SK-N-SH (cell line): ENCODE results near the gene SYNJ1. TPM values are rescaled to one million over a fixed set of nuclear protein-coding genes. Genes with fewer than 3 reads are reported as not detected.
A peak's percentile ranks its signal among the peaks of the same experiment; 100 is the strongest.

Experiments
- CTCF ChIA-PET: fragments of 300-600, 350-600 bp; formaldehyde crosslinking; extraction: SDS; loops from one replicate; lab custom pipeline; 2021; lab: Yijun Ruan, JAX
- POLR2A ChIA-PET: fragments of 350-600 bp; sonication (Branson Sonifier 250); formaldehyde crosslinking; extraction: SDS; loops from one replicate; lab custom pipeline; 2020; ENCODE audit warnings: antibody characterized with exemption, inconsistent platforms; lab: Yijun Ruan, JAX
- DNase-seq: peaks from one replicate; pipeline ENCODE4 v3.0.0; 2012
- H2AFZ ChIP-seq: fragments of 200-600 bp; sonication (generic); 2 replicates; pipeline ENCODE4 v1.8.1; 2016; ENCODE audit warnings: antibody characterized with exemption, mild to moderate bottlenecking, low read depth
- H3F3A ChIP-seq: fragments of 200-600 bp; sonication (generic); replicated peaks from 2 replicates; pipeline ENCODE3; 2016; ENCODE audit warnings: antibody characterized with exemption, mild to moderate bottlenecking; ENCODE audit not compliant: insufficient read depth
- H3K27ac ChIP-seq, 2 experiments: fragments of 200-500 bp in 1 of 2; fragments of 200-600 bp in 1 of 2; sonication (Bioruptor generic) in 1 of 2; sonication (generic), shearing (Covaris generic) in 1 of 2; 2 replicates each; pipeline versions ENCODE4 v1.5.1 to v1.6.1; 2014 to 2016; ENCODE audit warnings: low read depth in 2 of 2, inconsistent platforms in 1 of 2, low read length in 1 of 2, mild to moderate bottlenecking in 1 of 2, mixed read lengths in 1 of 2
- H3K27me3 ChIP-seq: fragments of 200-600 bp; sonication (generic), shearing (Covaris generic); 2 replicates; pipeline ENCODE4 v1.6.1; 2016; ENCODE audit warnings: mixed run types; ENCODE audit not compliant: insufficient read depth
- H3K36me3 ChIP-seq, 2 experiments: fragments of 200-500 bp in 1 of 2; fragments of 200-600 bp in 1 of 2; sonication (Bioruptor generic) in 1 of 2; sonication (generic) in 1 of 2; replicated peaks in 1 of 2; 2 replicates each; pipeline versions ENCODE3 to v1.5.1; 2014 to 2016; ENCODE audit warnings: low read length in 1 of 2, mild to moderate bottlenecking in 1 of 2; ENCODE audit not compliant: insufficient read depth in 2 of 2, control insufficient read depth in 1 of 2
- H3K4me1 ChIP-seq, 2 experiments: fragments of 200-500 bp in 1 of 2; fragments of 200-600 bp in 1 of 2; sonication (Bioruptor generic) in 1 of 2; sonication (generic), shearing (Covaris generic) in 1 of 2; 2 replicates each; pipeline versions ENCODE4 v1.5.1 to v1.6.1; 2014 to 2016; ENCODE audit warnings: low read depth in 1 of 2, low read length in 1 of 2, mixed run types in 1 of 2; ENCODE audit not compliant: insufficient read depth in 2 of 2, control insufficient read depth in 1 of 2
- H3K4me2 ChIP-seq: fragments of 200-600 bp; sonication (generic), shearing (Covaris generic); 2 replicates; pipeline ENCODE4 v1.6.1; 2017; ENCODE audit warnings: mixed run types
- H3K4me3 ChIP-seq, 2 experiments: fragments of 200-500 bp in 1 of 2; fragments of 200-600 bp in 1 of 2; sonication (Bioruptor generic) in 1 of 2; sonication (generic), shearing (Covaris generic) in 1 of 2; 2 replicates each; pipeline versions ENCODE4 v1.5.1 to v1.8.1; 2014 to 2016; ENCODE audit warnings: low read depth in 2 of 2, inconsistent platforms in 1 of 2, low read length in 1 of 2, mild to moderate bottlenecking in 1 of 2, mixed read lengths in 1 of 2, moderate library complexity in 1 of 2
- H3K79me2 ChIP-seq: fragments of 200-600 bp; sonication (generic); 2 replicates; pipeline ENCODE4 v1.8.1; 2017; ENCODE audit warnings: mild to moderate bottlenecking; ENCODE audit not compliant: insufficient read depth
- H3K9ac ChIP-seq: fragments of 200-600 bp; sonication (generic); 2 replicates; pipeline ENCODE4 v1.6.1; 2017; ENCODE audit warnings: mixed run types
- H3K9me2 ChIP-seq: fragments of 200-600 bp; sonication (generic); 2 replicates; pipeline ENCODE4 v1.6.1; 2017; ENCODE audit warnings: mixed run types
- H3K9me3 ChIP-seq: fragments of 200-600 bp; sonication (generic); 2 replicates; pipeline ENCODE4 v1.6.1; 2017; ENCODE audit warnings: mixed run types, mild to moderate bottlenecking, moderate library complexity
- H4K20me1 ChIP-seq: fragments of 200-600 bp; sonication (generic); 2 replicates; pipeline ENCODE4 v1.6.1; 2017; ENCODE audit warnings: mild to moderate bottlenecking, mixed run types; ENCODE audit not compliant: insufficient read depth
- CHD2 ChIP-seq: fragments of 150-350 bp; IDR thresholded peaks from 2 replicates; pipeline ENCODE4 v1.6.1; 2018; ENCODE audit warnings: low read length; ENCODE audit not compliant: partially characterized antibody
- CTCF ChIP-seq: fragments of 200-600 bp; sonication (generic); IDR thresholded peaks from 2 replicates; pipeline ENCODE4 v1.6.1; 2017; ENCODE audit warnings: antibody characterized with exemption, mild to moderate bottlenecking, moderate library complexity
- FOSL2 ChIP-seq: IDR thresholded peaks from 2 replicates; pipeline ENCODE4 v1.4.0; 2012; ENCODE audit warnings: low read depth, mild to moderate bottlenecking, moderate library complexity, borderline replicate concordance
- FOXJ3 ChIP-seq: sonication (generic); formaldehyde crosslinking; IDR thresholded peaks from 2 replicates; pipeline ENCODE4 v1.5.1; 2020; ENCODE audit warnings: mild to moderate bottlenecking, missing genetic modification reagents
- GATA2 ChIP-seq: sonication (generic); formaldehyde crosslinking; IDR thresholded peaks from 2 replicates; pipeline ENCODE4 v1.5.0; 2020; ENCODE audit warnings: mild to moderate bottlenecking, missing genetic modification reagents
- MEF2A ChIP-seq: IDR thresholded peaks from 2 replicates; pipeline ENCODE4 v1.4.0; 2012; ENCODE audit warnings: low read depth, borderline replicate concordance
- MXI1 ChIP-seq: IDR thresholded peaks from 2 replicates; pipeline ENCODE4 v1.6.1; 2012; ENCODE audit warnings: mild to moderate bottlenecking, low read depth, low read length, improper control_type of control experiment
- PBX3 ChIP-seq: IDR thresholded peaks from 2 replicates; pipeline ENCODE4; 2012
- RAD21 ChIP-seq: IDR thresholded peaks from 2 replicates; pipeline ENCODE4 v1.6.1; 2012; ENCODE audit warnings: mild to moderate bottlenecking, low read length
- REST ChIP-seq: IDR thresholded peaks from 2 replicates; pipeline ENCODE4 v1.6.1; 2012; ENCODE audit warnings: mild to moderate bottlenecking, low read depth, low read length, moderate library complexity
- TAF1 ChIP-seq: IDR thresholded peaks from 2 replicates; pipeline ENCODE4 v1.6.1; 2012; ENCODE audit warnings: low read depth, mild to moderate bottlenecking, low read length, moderate library complexity, borderline replicate concordance
- TEAD4 ChIP-seq: IDR thresholded peaks from 2 replicates; pipeline ENCODE4 v1.4.0; 2012; ENCODE audit warnings: mild to moderate bottlenecking, borderline replicate concordance; ENCODE audit not compliant: insufficient read depth
- USF1 ChIP-seq: IDR thresholded peaks from 2 replicates; pipeline ENCODE4 v1.4.0; 2012; ENCODE audit warnings: low read depth, borderline replicate concordance
- ZBTB33 ChIP-seq: IDR thresholded peaks from 2 replicates; pipeline ENCODE4 v1.4.0; 2012; ENCODE audit warnings: low read depth, borderline replicate concordance
- WGBS: methylation state at CpG from one replicate; pipeline ENCODE4 v1.1.6; 2017; ENCODE audit warnings: low lambda C conversion rate; 5-methylcytosine and 5-hydroxymethylcytosine counted together
- polyA plus RNA-seq, 3 experiments: library from polyadenylated mRNA; depleted of rRNA; stranded (reverse); fragments of >200 nt; gene quantifications; 2 replicates each; pipeline ENCODE4 v1.2.3, GENCODE V29; 2012

The SYNJ1 gene
- polyA plus RNA-seq, 1 of the 3 experiments (the other 2 are of a cell fraction), result 3.3 TPM

- TF ChIP-seq TEAD4 (no peak), ZBTB33 (no peak)
These were observed 44.7 kb upstream of the SYNJ1 start (continued) for GRCh38 chr21:32772281-32773047.

- no peaks in the 10 kb centered on the region for H3K9me3 ChIP-seq
- DNase-seq, result peak; percentile 80
- peak overlapping the region; percentile 76 to 87 for H3K4me3 ChIP-seq
- H3K79me2 ChIP-seq, result peaks cover 59% of the 10 kb centered on the region
- peak overlapping the region; percentile 77 for H2AFZ ChIP-seq
- TF ChIP-seq PBX3, result no peak
- no peak for TF ChIP-seq MEF2A
- peak; percentile 11; the same call in 1 of the 2 replicates for TF ChIP-seq CTCF
- TF ChIP-seq FOSL2, result no peak
- peak; percentile 53 for TF ChIP-seq MXI1
- TF ChIP-seq CHD2, result peak; percentile 55
- TF ChIP-seq TAF1, result no peak
- no peak for TF ChIP-seq FOXJ3
- no peak for TF ChIP-seq GATA2
- TF ChIP-seq RAD21, result no peak
- TF ChIP-seq REST, result 0 out of 2 replicates have a peak, but pooled peaks have one; percentile 25
- no peak for TF ChIP-seq USF1
- CTCF ChIA-PET, result interaction anchor here (0.6 to 3.8 kb wide), 16 partner anchors 9 to 875 kb away, joined by 3 to 27 read pairs (median 4); partner anchors contain the start of gene SYNJ1
- peak overlapping the region; percentile 81 for H3K9ac ChIP-seq
- H3K4me1 ChIP-seq, result peaks cover 0 to 18% of the 10 kb centered on the region in 2 experiments; a peak in 3 of 4 replicates
- 4% methylated on average over 8 of the region's 56 CpGs for WGBS
- H3K27me3 ChIP-seq, result no peaks in the 10 kb centered on the region
- H3K9me2 ChIP-seq, result no peaks in the 10 kb centered on the region
- H3K4me2 ChIP-seq, result peak overlapping the region; percentile 94
- peaks cover 45% of the 10 kb centered on the region for H4K20me1 ChIP-seq
- H3K27ac ChIP-seq, result peak overlapping the region; percentile 76 to 80
- POLR2A ChIA-PET, result interaction anchor here (0.6 to 1.8 kb wide), 4 partner anchors 43 to 425 kb away, joined by 3 to 11 read pairs (median 4); partner anchors contain the start of genes CFAP298 and SYNJ1
- peaks cover 18 to 29% of the 10 kb centered on the region in 2 experiments for H3K36me3 ChIP-seq
- no peaks in the 10 kb centered on the region for H3F3A ChIP-seq
These were observed 43.2 kb upstream of the SYNJ1 start for GRCh38 chr21:32770871-32771523.
